Stimulated activated CD4-positive, alpha-beta T cell treated with anti-CD3 and anti-CD28 coated beads, Interleukin-2, amount 100 ng/mL, for 24 hours (primary cell): ENCODE data around the gene C20orf202.

Experiments used
- DNase-seq, 2 donors: peaks; one replicate each; pipeline ENCODE4 v3.0.0-alpha.2; 2020

Gene C20orf202

DNA sequence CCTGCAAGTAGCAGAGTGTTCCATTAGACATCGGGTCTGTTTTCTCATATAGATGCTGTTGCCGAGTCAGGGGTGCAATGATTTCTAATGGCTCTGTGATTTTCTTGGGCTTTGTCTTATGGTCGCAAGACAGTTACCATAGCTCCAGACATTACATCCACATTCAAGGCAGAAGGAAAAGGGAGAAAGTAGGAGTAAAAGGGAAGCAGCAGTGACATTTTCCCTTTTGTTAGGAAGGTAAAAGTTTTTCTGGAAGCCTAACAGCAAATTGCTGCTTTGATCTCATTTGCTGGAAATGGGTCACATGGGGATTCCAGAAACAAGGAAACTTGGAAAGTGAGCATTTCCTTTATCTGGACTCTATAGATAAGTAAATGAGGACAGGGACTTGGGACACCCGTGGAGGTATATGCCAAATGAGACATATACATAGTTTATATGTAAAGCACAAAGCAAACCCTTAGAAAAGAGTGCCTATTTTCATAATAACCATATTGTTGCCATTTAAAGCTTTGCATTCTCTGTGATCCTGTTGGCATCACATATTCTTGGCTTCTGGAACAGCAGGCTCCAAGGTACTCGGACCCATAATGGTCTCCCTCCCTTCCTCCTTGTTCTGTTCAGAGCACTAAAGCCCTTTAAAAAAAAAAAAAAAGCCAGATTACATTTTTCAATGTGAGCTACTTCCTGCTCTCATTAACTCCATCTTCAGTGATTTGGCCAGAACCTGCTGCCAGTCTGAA is at the start of gene C20orf202:
TSS of gene C20orf202 (plus strand) at position 693 of the 743 bp plus-strand sequence. CDS start 132 bp downstream, outside the sequence.
- DNase-seq: no peak

DNA sequence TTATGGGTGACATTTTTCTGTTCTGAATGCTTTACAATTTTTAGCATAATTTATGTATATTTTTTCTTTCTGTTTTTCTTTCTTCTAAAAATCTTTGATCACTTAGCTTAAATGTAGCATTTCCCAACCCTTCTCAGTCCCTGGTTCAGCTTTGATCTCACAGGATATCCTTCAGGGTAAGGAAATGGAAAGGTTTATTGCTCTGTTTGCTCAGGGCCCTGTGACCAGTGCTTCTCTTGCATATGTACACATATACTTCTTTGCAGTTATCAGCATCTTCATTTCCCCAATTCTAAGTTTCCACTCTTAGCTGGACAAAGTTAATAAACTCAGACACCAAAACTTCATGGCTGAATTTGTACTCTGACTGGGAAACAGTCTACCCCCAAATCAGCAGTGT is 49.0 kb upstream of the C20orf202 start:
- DNase-seq: no peak

DNA sequence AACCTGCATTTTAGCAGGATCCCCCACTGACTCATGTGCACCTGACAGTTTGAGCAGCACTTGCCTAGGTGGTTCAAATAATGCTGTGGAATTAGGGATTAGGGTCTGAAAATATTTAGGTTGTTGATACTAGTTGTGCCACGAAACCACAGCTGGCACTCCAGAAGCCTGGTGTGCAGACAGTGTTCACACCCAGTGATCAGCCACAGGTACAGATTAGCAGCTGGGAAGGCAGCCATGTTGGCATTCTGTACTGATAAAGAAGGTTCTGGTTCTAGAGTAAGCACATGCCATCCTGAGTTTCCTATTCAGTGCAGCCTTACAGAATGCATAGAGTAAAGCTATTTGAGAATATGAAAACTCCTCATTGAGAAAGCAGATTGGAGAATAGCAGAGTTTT is 48.6 kb upstream of the C20orf202 start:
- no peak for DNase-seq

DNA sequence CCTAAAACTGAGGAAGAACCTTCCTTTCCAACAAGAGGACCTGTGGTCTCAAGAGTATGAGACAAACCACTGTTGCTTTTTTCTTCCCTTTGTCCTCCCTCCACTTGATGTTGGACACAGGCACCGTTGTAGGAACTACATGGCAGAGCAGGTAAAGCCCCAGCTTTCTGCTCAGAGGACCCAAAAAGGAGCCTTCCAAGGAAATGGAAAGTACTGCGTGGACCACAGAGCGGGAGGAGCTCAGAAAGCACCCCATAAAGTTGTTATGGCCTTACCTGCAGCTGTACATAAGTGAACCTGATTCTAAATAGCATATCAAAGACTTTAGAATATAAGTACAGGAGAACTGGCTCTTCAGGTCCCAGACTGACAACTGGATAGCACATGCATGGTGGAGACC is 47.9 kb upstream of the C20orf202 start:
- DNase-seq: no peak

DNA sequence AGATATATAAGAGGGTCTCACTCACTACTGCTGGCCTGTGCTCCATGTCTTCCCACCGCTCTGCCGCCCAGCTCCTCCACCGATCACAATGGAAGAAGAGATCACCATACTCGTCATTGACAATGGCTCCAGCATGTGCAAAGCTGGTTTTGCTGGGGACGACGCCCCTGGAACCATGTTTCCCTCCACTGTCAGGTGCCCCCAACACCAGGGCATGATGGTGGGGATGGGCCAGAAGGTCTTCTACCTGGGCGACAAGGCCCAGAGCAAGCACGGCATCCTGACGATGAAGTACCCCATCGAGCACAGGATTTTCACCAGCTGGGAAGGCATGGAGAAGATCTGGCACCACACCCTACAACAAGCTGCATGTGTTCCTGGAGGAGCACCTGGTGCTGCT is 42.8 kb upstream of the C20orf202 start:
- DNase-seq: no peak

DNA sequence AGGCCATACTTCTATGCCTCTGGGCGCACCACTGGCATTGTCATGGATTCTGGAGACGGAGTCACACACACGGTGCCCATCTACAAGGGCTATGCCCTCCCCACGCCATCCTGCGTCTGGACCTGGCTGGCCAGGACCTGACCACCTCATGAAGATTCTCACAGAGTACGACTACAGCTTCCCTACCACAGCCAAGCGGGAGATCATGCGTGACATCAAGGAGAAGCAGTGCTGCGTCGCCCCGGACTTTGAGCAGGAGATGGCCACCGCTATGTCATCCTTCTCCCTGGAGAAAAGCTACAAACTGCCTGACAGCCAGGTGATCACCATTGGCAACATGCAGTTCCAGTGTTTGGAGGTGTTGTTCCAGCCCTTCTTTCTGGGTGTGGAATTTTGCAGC is 42.3 kb upstream of the C20orf202 start:
- DNase-seq: no peak

DNA sequence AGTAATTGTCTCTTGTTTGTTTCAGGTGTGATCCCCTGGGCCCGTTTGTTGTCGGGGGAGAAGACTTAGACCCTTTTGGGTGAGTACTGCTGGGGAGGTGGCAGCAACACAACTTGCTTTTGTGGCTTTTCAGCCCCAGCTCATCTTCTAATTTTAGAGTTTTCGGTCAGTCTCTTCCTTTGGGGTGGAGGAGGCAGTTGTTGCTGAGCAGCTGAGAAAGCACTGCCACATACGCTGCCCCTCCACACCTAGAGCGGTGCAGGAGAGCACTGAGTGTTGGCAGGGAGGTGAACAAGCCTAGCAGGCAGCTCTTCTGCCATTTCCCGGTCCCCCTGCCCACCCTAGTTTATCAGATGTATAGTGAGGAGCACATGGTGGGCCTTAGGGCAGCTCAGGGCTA is 40.1 kb upstream of the C20orf202 start:
- DNase-seq: no peak

DNA sequence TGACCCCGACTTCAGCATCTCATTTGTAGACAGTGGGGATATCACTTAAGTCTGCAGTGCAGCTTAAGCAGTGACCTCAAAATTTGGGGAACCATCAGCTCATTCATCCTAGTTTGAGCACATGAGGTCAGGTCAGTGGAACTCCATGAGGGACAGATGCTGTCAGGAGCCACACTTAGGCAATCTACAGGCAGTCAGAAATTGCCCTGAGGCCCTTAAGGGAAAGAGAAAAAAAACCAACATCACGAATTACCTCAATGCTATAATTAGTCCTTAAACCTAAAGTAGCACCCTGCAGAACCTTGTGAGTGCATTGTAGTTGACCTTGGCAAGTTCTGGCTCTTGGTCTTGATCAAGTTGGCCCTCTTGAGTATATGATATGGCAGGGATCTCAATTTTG is 39.6 kb upstream of the C20orf202 start:
- DNase-seq: no peak

DNA sequence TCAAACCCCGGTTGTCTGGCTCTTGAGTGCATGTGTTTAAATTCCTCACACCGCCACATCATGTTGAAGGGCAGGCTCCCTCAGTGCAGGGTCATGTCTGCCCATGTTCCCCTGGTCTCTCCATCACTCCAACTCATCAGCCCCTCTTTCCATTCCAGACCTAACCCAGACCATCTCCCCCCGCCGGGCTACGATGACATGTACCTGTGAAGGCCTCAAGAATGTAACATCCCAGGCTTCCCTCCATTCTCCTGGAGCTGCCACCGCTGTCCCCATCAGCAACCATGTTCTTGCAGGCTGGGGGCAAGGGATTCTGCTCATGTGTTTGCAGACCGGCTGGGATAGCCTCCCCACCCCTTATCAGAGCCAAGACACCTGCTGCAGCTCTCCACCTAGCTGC is 38.4 kb upstream of the C20orf202 start:
- no peak for DNase-seq

DNA sequence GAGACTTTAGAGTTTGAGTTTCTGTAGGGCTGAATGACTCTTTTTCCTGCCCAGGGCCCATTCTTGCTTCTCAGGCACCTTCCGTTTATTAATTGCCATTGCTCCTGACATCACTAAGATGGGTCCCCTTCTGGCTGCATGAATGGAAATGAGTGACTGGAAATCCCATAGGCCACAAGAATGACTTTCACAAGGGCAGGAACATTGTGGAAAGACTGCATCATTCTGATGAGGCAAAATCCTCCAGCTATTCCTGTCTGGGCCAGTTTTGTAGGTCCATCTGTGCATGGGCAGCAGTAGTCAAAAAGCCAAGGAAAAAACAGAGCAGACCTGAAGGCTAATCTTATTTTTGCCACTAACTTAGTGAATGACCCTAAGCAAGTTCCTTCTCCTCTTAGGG is 37.7 kb upstream of the C20orf202 start:
- no peak for DNase-seq

DNA sequence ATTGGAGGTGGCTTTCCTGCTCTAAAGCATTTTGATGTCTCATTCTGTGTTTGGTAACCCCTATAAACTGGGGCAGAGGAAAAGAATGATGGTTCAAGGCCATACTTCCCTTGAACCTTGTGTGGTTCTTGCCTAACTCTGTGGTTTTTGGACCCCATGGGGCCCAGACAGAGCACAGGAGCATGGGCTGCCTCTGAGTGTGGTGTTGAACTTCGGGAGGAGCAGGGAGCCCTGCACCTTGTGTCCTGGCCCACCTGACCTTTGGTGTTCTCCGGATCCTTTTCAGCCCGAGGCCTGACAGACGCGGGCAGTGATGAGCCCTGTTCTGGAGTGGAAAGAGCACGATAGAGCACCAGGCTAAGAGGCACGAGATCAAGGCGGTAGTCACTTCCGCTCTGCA is 37.3 kb upstream of the C20orf202 start:
- no peak for DNase-seq

DNA sequence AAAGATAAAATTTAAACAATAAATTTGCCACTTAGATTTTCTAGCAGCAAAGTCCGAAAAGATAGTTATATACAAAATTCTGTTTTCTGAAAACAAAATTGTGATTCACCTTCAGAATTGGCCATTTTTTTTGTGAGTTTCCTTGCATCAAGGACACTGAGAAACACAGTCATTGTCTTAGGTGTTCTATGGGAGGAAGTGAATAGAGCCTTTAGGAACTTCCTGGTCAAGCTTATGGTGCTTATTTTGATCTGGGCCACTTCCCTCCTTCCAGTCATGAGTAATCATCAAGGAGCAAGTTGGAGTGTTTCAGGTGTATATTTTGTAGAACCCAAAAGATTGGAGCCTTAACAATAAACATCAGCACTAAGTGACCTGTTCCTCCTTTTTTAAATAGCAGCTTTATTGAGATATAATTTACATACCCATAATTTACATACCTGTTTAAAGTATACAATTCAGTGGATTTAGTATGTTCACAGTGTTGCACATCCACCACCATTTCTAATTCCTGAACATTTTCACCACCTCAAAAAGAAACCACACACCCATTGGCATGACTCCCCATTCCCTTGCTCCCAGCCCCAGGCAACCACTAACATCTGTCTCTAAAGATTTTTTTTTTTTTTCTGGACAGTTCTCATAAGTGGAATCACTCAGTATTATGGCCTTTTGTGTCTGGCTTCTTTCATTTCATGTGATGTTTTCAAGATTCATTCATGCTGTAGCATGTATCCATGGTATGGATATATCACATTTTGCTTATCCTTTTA is 36.1 kb upstream of the C20orf202 start:
- DNase-seq: no peak

DNA sequence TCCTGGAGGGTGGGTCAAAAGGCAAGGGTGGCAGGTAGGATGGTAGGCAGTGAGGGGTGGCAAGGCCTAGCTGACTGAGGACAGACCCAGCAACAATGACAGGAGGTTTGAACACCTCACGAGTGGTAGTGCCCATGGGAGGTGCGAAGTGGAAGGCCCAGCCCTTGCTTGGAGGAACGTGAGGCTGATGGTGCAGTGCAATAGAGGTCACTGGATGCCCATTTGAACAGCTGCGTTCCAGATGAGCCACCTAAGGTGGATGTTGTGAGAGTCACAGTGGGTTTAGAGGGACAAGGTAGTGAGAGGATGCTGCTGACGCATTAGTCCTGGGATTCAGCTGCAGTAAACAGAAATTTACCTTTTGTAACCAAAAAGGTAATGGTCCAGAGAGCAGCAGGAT is 34.0 kb upstream of the C20orf202 start:
- no peak for DNase-seq

DNA sequence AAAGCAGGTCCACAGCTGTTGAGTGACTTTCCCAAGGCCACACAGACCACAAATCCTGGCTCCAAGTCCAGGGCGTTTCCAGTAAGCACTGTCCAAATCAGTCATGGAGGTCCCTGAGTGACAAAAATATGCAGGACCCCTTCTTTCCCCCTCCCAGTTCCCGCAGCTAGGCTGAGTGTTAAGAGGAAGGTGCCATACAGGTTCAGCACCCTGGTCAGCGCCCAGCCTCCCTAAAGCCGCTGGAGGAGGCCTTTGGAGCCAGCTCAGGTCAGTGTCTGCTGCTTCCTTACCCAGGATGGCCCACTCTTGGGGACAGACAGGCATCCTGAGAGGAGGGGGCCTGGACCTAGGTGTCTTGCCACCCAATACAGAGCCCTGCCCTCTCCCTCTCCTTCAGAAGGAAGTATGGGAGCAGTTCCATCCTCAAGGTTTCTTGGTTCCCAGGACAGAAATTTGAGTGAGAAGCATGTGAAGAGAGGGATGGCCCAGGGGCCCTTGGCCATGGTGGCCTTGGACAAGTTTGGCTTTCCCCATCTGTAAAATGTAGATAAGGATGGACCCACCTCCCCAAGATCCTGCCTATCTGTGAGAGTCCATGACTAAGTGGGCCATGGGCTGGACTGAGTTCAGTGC is 31.7 kb upstream of the C20orf202 start:
- peak in 1 of 2 donors; percentile 25 for DNase-seq

DNA sequence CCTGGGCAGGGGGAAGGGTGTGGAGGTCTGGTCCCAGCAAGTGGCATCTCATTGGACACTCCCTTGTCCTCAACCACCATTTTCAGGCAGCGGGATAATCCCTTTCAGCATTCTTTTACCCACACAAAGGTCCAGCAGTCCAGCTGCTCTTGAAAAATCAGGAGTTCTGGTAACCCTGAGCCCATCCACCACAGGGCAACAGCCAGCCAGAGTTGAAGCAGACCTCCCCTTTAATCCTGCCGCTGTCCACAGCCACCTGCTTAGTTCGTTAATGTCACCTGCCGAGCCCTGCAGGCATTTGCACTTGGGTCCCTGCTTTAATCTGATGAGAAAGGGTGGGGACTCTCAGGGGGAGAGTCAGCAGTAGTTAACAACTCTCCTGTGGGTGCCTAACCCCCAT is 29.6 kb upstream of the C20orf202 start:
- DNase-seq: no peak

DNA sequence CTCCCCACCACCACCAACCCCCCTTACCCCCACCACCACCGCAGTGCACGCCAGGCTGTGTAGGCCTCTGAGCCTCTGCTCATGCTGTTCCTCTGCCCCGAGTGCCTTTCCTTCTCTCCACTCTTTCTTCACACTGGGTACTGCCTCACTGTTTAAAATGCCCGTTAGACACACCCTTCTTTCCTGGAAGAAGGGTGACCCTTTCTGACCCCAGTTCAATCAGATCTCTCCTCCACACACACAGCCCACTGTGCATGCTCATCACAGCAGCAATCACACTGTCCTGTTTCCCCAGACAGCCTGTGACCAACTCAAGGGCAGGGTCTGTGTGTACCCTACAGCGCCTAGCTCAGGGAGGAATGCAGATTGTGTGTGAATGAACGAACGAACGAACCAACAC is 28.5 kb upstream of the C20orf202 start:
- no peak for DNase-seq

DNA sequence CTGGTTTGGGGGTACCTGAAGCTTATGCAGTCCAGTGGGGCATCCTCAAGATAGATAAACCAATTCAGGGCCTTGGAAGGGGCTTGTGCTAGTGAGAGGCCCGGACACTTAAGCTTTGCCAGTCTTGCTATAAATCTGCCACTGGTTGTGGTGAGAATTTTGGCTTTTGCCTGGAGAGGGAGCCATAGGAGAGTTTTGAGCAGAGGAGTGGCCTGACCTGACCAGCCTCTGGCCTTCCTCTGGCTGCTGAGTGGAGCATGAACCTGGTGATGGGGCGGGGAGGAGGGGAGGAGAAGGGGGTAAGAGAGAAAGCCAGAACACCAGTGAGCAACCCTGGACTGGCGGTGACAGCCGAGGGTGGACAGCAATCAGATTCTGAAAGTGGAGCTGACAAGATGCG is 25.6 kb upstream of the C20orf202 start:
- DNase-seq: no peak

DNA sequence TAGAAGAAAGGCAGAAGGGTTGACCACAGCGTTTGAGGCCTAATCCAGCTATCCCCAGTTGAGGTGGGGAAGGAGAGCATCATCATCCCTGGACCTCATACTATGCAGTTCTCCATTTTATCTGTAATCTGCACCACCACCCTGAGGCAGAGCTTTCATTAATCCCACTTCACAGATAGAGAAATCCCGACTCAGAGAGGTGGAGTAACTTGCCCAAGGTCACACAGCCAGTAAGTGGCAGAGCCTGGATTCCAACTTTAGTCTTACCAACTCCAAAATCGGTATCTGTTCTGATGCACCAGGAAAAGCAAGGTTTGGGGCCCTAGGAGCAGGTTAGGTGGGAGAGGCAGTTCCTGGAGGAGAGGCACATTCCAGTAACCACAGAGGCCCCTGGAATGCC is 25.2 kb upstream of the C20orf202 start:
- no peak for DNase-seq

DNA sequence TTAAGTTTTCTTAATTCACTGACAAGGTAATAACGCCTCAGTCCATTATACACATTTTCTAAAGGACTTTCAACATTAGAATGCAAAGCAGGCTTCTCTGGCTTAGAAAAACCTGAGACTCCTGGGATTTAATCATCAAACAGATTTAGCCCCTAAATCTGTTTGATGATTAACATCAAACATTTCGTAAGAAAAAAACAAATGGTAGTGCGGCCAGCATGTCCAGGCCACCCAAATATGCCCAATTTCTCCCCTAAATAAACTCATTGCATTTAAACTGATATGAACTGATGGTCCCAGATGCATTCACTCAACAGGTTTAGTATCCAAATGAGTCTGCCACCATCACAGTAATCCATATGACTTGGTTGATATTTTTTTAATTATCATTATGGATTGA is 24.6 kb upstream of the C20orf202 start:
- no peak for DNase-seq

DNA sequence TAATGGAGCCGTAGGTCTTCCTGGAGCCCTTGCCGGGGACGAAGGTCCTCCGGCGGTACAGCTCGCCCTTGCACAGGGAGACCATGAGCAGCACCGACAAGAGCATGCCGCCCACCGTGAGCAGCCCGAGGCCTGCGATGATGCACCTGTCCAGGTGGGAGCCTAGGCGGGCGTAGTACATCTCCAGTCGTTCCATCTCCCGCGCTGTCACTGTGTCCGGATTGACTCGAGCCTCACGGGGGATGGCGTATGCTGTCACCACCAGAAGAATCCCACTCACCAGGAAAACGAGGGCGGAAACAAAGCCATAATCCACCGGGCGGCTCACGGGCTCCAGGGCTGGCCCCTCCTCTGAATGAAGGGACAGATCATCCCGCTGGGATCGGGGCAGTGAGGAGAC is 22.3 kb upstream of the C20orf202 start:
- no peak for DNase-seq

DNA sequence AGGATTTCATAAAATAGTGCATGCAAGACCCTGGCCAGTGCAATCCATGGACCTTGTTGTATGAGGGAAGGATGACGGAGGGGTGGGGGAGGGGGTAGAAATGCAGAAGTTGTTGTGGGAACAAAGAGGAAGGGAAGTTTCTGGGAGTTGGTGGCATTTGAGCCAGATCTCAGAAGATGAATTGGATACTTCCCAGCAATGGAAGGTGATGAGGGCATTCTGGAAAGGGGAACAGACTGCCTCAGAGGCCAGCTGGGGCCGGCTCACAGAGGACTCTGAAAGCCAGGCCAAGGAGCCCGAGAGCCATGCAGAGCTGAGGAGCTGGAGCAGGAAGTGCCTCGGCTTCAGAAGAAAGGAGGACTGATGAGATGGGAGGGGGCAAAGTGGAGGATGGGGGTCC is 21.1 kb upstream of the C20orf202 start:
- DNase-seq: no peak

DNA sequence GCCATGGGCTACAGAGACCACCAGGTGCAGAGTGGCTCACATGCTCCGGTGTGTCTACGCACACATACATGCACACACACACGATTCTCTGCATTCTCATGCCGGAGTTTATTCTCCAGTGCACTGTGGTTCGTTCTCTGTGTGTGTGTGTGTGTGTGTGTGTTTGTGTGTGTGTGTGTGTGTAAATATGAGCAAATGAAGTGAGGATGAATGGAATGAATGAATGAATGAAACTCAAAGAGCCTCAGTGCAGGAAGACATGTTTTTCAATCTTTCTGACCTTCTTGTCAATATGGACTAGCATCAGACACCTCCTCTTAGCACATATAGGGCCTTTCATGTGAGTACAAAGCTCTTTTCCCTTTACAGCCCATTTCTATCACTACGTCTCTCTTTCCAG is 20.1 kb upstream of the C20orf202 start:
- DNase-seq: no peak

DNA sequence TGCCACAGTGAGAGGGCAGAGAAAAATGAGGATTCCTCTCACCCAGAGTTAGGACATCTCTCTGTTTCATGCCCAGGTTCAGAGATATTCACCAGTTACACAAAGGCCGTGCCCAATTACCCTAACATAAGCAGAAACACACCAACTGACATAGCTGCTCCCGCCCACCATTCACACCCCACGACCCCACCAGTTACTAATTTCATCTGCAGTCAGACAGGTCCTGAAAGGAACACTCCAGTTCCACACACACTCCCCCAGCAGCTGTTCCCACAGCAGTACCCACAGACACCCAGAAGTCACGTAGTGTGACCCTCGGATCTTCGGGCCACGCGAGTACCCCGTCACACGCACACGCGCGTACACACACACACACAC is 19.0 kb upstream of the C20orf202 start:
- DNase-seq: no peak

DNA sequence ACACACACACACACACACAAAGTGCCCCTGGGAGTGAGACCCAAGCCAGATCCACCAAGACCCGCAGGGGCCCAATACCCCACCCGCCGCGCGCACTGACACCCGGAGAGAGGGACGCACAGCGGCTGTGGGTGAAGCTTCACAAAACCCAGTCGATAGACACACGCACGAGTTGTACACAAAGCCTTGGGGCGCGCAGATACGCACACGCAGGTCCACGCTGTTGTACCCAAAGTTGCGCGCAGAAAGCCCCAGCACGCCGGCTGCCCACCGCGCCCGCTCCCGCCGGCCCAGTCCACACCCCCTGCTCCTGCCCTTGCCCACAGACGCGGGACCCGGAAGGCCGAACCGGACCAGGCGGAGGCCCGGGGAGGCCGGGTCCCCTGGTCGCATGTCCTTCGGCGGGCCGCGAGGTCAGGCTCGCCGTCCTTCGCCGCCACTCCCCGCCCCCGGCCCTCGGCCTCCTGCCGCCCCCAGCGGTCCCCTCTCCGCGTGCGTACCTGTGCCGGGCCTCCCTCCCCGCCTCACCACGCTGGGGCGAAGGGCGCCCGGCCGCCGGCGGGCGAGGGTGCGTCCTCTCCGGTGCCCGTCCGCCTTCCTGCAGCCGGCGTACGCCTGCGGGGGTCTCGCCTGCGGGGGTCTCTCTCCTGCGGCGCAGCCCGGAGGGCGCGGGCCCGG is 18.5 kb upstream of the C20orf202 start, which contains the start of gene TMEM74B:
TSS of gene TMEM74B (minus strand) at position 344 of the 678 bp plus-strand sequence. CDS start 1,180 bp downstream, outside the sequence.
- peak in 1 of 2 donors; percentile 10 for DNase-seq
